WI38 (cell line): ENCODE data around the gene NRIP3.
"Not testable (repeated sequence)": the region's sequence is repeated elsewhere in the genome, so short reads cannot be mapped to it uniquely, and the experiment has no call there.

Source experiments
- H3K4me3 ChIP-seq: 2 replicates; pipeline ENCODE4 v1.5.1; 2011; ENCODE audit warnings: low read depth, mild to moderate bottlenecking, control low read depth, low read length
- TF ChIP-seq, protein P1 (sequence below): IDR thresholded peaks from 2 replicates; pipeline ENCODE4 v1.5.1; 2012; ENCODE audit warnings: low read depth, mild to moderate bottlenecking, control low read depth, low read length

The NRIP3 gene

DNA sequence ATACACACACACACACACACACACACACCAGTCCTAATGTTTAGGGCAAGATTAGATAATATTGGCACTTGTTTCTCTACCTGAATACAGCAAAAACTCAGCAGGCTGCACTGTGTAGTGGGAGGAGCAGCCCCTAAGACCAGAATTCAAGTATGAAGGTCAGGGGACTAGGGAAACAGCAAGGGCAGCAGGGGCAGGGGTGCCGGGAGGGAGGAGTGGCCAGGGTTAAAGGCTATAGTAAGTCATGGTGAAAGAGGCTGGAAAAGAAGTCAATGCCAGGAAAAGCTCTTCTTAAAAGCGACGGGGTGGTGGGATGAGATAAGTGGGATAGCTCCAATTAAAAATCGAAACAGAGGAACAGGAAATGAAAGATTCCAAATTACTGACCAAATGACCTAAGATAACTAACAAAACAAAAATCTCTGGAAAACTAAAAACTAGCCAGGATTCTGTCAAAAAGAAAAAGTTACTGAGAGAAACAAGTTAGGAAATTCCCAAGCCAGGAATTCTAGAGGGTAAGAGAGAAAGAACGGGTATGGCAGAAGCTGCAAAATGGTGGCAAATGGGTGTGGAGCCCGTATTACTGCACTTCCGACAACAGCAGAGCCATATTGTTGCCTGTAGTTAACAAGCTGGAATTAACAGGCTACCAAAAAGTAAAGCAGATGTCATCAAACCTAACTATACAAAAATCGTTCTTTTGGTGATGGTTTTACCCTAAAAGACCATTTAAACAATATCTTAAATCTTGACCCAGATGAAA lies 62.3 kb downstream of the NRIP3 start:
- H3K4me3 ChIP-seq = no peak overlapping the region
- TF ChIP-seq, protein P1, sequence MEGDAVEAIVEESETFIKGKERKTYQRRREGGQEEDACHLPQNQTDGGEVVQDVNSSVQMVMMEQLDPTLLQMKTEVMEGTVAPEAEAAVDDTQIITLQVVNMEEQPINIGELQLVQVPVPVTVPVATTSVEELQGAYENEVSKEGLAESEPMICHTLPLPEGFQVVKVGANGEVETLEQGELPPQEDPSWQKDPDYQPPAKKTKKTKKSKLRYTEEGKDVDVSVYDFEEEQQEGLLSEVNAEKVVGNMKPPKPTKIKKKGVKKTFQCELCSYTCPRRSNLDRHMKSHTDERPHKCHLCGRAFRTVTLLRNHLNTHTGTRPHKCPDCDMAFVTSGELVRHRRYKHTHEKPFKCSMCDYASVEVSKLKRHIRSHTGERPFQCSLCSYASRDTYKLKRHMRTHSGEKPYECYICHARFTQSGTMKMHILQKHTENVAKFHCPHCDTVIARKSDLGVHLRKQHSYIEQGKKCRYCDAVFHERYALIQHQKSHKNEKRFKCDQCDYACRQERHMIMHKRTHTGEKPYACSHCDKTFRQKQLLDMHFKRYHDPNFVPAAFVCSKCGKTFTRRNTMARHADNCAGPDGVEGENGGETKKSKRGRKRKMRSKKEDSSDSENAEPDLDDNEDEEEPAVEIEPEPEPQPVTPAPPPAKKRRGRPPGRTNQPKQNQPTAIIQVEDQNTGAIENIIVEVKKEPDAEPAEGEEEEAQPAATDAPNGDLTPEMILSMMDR = no peak

DNA sequence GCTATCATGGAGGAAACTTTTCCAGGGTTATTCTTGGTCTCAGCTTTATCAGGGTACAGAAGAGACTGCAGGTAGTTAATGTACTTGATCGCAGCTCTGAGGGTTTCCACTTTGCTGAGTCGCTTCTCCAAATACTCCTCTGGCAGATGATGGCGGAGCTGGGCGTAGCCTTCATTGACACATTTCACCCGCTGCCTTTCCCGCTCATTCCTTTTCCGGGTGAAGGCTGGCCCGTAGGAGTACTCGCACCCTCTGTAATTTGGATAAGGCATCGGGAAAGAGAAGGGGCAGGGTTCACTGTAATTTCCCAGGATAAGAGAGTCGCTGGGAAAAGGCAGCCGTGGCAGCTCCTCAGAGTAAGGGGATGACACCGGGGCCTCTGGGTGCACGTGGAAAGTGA lies 66.1 kb downstream of the NRIP3 start:
- TF ChIP-seq, protein P1 = no peak
- no peak overlapping the region for H3K4me3 ChIP-seq

DNA sequence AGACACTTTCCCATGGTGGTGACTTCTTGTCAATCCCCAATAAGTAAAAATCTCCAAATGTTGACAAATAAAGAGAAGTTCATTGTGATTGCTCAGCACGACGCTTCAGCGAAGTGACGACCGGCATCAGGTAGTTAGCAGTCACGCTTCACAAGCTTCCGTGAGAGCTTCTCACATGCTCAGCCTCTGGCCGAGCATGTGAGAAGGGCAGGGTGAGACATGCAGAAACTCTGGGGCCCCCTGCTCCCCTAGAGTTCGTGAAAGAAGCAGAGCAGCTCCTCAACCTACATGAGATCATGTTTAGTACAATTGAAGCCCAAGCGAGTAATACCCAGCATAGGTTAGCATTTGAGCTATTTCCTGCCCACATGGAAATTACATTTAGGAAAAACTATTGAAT lies 66.6 kb downstream of the NRIP3 start:
- TF ChIP-seq, protein P1 = no peak
- H3K4me3 ChIP-seq = no peak overlapping the region

DNA sequence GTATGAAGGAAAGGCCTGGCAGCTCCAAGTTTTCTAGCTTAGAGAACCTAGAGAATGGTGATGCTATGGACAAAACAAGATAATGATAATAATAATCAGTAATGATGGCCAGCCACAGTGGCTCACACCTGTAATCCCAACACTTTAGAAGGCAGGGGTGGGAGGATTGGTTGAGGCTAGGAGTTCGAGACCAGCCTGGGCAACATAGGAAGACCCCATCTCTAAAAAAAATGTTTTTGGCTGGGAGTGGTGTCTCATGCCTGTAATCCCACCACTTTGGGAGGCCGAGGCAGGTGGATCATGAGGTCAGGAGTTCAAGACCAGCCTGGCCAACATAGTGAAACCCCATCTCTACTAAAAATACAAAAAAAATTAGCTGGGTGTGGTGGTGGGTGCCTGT lies 68.0 kb downstream of the NRIP3 start:
- not testable (repeated sequence) for H3K4me3 ChIP-seq

DNA sequence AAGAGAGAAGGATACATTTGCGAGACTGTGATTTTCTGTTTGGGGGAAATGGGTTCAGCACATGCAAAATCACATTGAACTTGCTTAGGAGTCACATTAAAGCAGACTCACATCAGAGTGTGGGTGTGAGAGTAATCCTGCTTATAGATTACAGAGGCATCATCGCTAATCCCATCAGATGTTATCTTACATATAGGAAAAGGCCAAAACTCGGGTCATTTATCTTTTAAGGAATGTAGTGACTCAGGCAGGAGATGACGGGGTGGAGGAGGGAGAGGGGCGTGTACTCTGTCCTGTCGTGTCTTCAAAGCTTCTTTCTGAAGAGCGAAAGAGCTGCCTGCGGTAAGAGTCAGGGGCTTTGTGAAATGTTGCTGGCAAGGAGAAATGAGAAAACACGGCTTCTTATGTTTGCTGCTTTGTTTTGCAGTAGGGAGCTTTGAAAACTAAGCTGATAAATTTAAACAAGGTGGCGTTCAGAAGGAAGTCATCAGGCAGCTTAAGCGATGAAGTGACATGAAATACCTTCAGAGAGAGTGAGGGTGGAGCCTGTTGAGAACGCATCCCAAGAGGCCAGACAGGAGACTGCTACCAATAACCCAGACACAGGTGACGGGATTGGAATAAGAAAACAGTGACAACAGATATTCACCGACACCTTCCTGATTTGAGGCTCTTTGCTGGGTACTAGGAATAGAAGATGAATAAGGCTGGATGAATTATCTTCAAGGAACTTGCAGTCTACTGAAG lies 68.9 kb downstream of the NRIP3 start:
- TF ChIP-seq, protein P1 = no peak
- peak overlapping the region; percentile 34 for H3K4me3 ChIP-seq

DNA sequence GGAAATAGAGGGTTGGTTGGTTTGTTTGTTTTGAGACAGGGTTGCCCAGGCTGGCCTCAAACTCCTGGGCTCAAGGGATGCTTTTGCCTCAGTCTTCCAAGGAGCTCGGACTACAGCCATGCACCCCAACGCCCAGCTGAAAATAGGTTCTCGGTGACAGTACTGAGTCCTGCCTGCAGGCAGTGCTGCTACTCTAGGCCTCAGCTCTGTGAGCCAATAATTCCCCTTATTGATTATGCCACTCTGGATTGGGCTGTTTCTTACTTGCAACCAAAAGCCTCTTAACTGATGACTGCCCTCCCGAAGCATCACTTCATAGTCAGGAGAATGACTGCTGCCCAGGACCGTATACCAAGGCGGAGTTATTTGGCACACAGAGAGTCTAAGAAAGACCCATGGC lies 69.9 kb downstream of the NRIP3 start:
- TF ChIP-seq, protein P1 = no peak
- H3K4me3 ChIP-seq = no peak overlapping the region

DNA sequence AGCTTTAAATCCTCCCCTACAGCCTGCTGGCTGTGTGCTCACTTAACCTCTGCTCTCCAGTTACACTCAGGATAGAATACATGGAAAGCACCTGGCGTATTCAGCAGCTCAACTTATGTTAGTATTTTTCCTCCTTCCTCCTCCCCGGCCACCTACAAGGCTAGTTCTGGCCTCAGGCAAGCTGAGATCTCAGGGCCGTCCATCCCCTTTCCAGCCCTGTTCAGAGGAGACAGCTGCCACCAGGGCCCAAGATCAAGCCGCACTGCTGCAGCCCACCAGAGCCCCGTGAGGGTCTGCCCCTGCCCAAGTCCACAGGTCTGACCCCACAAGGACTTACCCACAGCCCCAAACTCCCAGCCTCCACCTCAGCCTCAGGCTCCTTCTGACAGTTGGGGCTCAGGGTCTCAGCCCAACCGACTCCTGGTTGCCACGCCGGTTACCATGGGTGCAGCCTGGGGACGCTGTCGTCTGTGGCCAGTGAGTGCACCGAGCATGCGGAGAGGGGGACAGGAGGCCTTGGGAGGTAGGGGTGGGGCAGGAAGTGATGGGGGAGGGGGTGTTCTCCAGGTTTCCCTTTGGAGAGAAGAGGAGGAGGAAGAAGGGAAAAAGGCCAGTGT lies 71.1 kb downstream of the NRIP3 start, which contains the start of gene C11orf16:
C11orf16 (minus strand) TSS at position 384 of the 617 bp plus-strand sequence. CDS start 639 bp downstream, outside the sequence.
- TF ChIP-seq, protein P1 = no peak
- H3K4me3 ChIP-seq = no peak within 1 kb of the TSS
